ENCODE measurements around the gene RIPOR3. TPM values are rescaled to one million over a fixed set of nuclear protein-coding genes. Genes with fewer than 3 reads are reported as not detected.
"Not testable (repeated sequence)": the region's sequence is repeated elsewhere in the genome, so short reads cannot be mapped to it uniquely, and the experiment has no call there.

RIPOR3 gene
- total RNA-seq, 2 experiments from 2014 or later, result not detected

DNA sequence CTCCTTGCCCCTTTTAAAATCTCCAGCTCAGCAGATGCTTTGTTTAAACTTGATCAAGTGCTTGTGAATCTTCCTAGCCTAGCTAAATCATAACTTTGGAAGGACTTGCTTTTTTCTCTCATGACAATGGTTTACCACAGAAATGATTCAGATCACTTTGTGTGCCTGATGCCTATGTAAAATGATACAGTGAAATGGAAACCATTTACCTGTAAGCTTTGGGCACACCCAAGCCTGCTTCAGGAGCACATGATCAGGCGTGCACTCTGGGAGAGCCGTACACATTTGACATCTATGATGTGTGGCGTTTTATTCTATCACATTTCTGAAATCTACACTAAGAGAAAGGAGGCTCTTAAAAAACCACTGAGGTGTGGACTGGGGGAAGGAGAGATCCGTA, 140.1 kb downstream of the RIPOR3 start:
- no peak overlapping the region for H3K4me3 Mint-ChIP-seq
- H3K27me3 Mint-ChIP-seq (ENCODE audit: low read depth), result no peaks in the 10 kb centered on the region
- POLR2A ChIA-PET, result interaction anchor here (0.6 to 1.3 kb wide), 2 partner anchors 41 to 1750 kb away, joined by 3 to 5 read pairs; partner anchors contain the start of gene PTPN1
- H3K36me3 Mint-ChIP-seq (ENCODE audit: low read depth), result peaks cover 27% of the 10 kb centered on the region
- ATAC-seq (peak; percentile 47), DNase-seq (no peak)
- no peaks in the 10 kb centered on the region for H3K9me3 Mint-ChIP-seq (ENCODE audit: insufficient read depth)
- CTCF ChIA-PET, result interaction anchor here (0.8 to 2.4 kb wide), 10 partner anchors 9 to 73 kb away, joined by 3 to 14 read pairs (median 4); no protein-coding TSS in a partner anchor
- peaks cover 22% of the 10 kb centered on the region for H3K4me1 Mint-ChIP-seq (ENCODE audit: low read depth)
- peak overlapping the region; percentile 23 for H3K27ac Mint-ChIP-seq

DNA sequence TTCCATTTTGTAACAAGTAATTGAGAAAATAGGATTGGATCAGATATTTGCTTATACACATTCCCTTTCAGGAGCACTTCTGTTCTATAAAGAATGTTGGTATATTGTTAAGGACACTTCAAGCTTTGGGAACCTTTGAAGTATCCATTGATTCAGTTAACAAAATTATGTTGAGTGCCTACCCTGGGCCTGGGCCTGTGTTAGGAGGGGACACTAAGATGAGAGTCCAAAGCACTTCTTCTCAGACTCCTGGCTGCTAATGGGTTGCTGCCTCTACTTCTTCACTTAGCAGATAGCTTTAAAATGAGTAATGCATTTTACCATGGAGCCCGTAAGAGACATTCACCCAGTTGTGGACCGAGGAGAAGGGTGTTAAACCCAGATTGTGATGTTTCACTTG, 140.8 kb downstream of the RIPOR3 start:
- Mint-ChIP-seq H3K27me3 (ENCODE audit: low read depth) (no peaks in the 10 kb centered on the region), H3K27ac (no peak overlapping the region), H3K4me3 (no peak overlapping the region), H3K4me1 (ENCODE audit: low read depth) (peaks cover 30% of the 10 kb centered on the region), H3K36me3 (ENCODE audit: low read depth) (peaks cover 22% of the 10 kb centered on the region), H3K9me3 (ENCODE audit: insufficient read depth) (no peaks in the 10 kb centered on the region)
- ChIA-PET POLR2A (interaction anchor here (0.6 to 1.3 kb wide), 2 partner anchors 27 to 40 kb away, joined by 3 to 5 read pairs; partner anchors contain the start of gene PTPN1), CTCF (interaction anchor here (0.8 to 2.4 kb wide), 10 partner anchors 9 to 72 kb away, joined by 3 to 14 read pairs (median 4); no protein-coding TSS in a partner anchor)
- DNase-seq (no peak), ATAC-seq (no peak)

DNA sequence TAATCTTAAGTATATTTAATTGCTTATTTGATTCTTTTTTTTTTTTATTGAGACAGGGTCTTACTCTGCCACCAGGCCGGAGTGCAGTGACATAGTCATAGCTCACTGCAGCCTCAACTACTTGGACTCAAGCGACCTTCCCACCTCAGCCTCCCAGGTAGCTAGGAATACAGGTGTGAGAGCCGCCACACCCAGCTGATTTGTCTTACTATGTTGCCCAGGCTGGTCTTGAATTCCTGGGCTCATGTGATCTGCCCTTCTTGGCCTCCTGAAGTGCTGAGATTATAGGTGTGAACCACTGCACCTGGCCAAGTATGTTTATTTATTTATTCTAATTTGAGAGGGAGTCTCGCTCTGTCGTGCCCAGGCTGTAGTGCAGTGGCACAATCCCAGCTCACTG, 142.9 kb downstream of the RIPOR3 start:
- H3K27ac Mint-ChIP-seq, result no peak overlapping the region
- ChIA-PET CTCF (interaction anchor here (0.7 to 1.9 kb wide), 7 partner anchors 11 to 201 kb away, joined by 3 to 7 read pairs (median 5); no protein-coding TSS in a partner anchor), POLR2A (interaction anchor here (0.5 kb wide), 1 partner anchor 8 kb away, joined by 3 read pairs; no protein-coding TSS in a partner anchor)
- no peak for ATAC-seq
- H3K4me3 Mint-ChIP-seq, result no peak overlapping the region
- DNase-seq, result no peak
- H3K36me3 Mint-ChIP-seq (ENCODE audit: low read depth), result peaks cover 27% of the 10 kb centered on the region
- no peaks in the 10 kb centered on the region for H3K9me3 Mint-ChIP-seq (ENCODE audit: insufficient read depth)
- H3K27me3 Mint-ChIP-seq (ENCODE audit: low read depth), result no peaks in the 10 kb centered on the region
- H3K4me1 Mint-ChIP-seq (ENCODE audit: low read depth), result peaks cover 41% of the 10 kb centered on the region

DNA sequence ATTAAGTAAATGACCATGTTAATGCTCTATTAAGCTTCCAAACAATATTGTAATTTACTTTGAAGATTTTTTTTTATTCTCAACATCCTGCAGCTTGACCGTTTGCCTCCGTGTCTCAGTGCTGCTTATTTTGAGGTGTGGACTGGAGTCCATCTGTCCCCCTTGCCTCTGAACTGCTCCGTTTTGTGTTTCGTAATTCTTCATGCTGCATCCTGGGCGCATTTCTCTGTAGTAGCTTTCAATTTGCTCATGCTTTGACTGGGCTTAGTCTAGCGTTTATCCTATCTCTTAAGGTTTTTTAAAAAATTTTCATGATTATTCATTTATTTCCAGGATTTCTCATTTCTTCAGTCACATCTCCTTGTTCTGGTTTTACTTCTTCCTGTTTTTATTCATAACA, 143.4 kb downstream of the RIPOR3 start:
- H3K4me3 Mint-ChIP-seq, result no peak overlapping the region
- CTCF ChIA-PET, result interaction anchor here (0.7 to 1.9 kb wide), 9 partner anchors 11 to 201 kb away, joined by 3 to 7 read pairs (median 4); no protein-coding TSS in a partner anchor
- H3K9me3 Mint-ChIP-seq (ENCODE audit: insufficient read depth), result no peaks in the 10 kb centered on the region
- ATAC-seq (no peak), DNase-seq (no peak)
- POLR2A ChIA-PET, result interaction anchor here (0.6 kb wide), 1 partner anchor 40 kb away, joined by 3 read pairs; no protein-coding TSS in a partner anchor
- H3K27ac Mint-ChIP-seq, result peak overlapping the region; percentile 18
- no peaks in the 10 kb centered on the region for H3K27me3 Mint-ChIP-seq (ENCODE audit: low read depth)
- peaks cover 43% of the 10 kb centered on the region for H3K4me1 Mint-ChIP-seq (ENCODE audit: low read depth)
- peaks cover 29% of the 10 kb centered on the region for H3K36me3 Mint-ChIP-seq (ENCODE audit: low read depth)

DNA sequence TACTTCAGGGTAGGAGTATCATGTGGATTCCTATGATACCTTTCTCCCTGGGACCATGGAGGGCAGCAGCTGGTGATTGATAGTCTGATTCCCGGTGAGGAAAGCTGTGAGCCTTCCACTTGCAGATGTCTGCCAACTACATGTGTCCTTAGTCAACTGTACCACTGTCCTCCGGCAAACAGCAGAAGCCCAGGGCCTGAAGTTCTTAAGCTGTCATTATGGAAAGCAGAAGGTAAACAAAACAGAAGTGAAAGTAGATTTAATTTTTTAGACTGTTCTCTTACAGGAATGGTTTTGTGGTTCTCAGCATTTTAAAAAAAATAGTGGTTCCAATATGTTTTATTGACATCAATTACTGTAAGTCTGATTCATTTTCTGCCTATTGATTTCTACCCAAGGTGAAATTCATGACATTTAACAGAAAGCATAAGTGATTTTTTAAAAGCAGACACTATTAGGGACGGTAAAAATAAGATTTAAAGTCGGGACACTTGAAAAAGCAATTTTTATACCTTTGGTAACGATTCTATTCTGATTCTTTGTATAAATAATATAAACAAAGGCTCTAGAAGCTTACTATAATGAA, 144.5 kb downstream of the RIPOR3 start:
- peak overlapping the region; percentile 61 for H3K4me3 Mint-ChIP-seq
- DNase-seq, result no peak
- H3K4me1 Mint-ChIP-seq (ENCODE audit: low read depth), result peaks cover 52% of the 10 kb centered on the region
- POLR2A ChIA-PET, result interaction anchor here (0.6 to 0.7 kb wide), 2 partner anchors 19 to 21 kb away, joined by 3 read pairs; no protein-coding TSS in a partner anchor
- H3K36me3 Mint-ChIP-seq (ENCODE audit: low read depth), result peaks cover 32% of the 10 kb centered on the region
- no peaks in the 10 kb centered on the region for H3K9me3 Mint-ChIP-seq (ENCODE audit: insufficient read depth)
- CTCF ChIA-PET, result interaction anchor here (0.7 to 1.9 kb wide), 8 partner anchors 9 to 68 kb away, joined by 3 to 7 read pairs (median 5); no protein-coding TSS in a partner anchor
- H3K27me3 Mint-ChIP-seq (ENCODE audit: low read depth), result no peaks in the 10 kb centered on the region
- H3K27ac Mint-ChIP-seq, result peak overlapping the region; percentile 67
- ATAC-seq, result peak; percentile 64

DNA sequence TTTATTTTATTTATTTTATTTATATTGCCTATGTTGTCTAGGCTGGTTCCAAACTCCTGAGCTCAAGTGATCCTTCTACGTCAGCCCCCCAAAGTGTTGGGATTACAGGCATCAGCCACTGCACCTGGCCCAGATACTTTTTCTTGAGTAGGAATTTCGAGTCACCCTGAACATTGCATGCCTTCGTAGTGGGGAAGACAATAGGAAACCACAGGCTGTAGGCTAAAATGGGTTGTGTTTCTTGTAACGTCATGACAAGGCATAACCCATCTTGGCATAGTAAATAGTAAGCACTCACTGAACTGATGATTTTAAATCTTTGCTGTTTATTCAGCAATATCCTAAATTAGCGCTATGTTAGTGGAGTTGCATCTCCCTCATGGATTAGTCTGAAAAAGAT, 146.2 kb downstream of the RIPOR3 start:
- peak overlapping the region; percentile 50 for H3K27ac Mint-ChIP-seq
- ChIA-PET CTCF (no interaction called here), POLR2A (no interaction called here)
- H3K36me3 Mint-ChIP-seq (ENCODE audit: low read depth), result peaks cover 42% of the 10 kb centered on the region
- H3K4me1 Mint-ChIP-seq (ENCODE audit: low read depth), result peaks cover 68% of the 10 kb centered on the region
- ATAC-seq (no peak), DNase-seq (no peak)
- H3K27me3 Mint-ChIP-seq (ENCODE audit: low read depth), result no peaks in the 10 kb centered on the region
- no peaks in the 10 kb centered on the region for H3K9me3 Mint-ChIP-seq (ENCODE audit: insufficient read depth)
- no peak overlapping the region for H3K4me3 Mint-ChIP-seq

DNA sequence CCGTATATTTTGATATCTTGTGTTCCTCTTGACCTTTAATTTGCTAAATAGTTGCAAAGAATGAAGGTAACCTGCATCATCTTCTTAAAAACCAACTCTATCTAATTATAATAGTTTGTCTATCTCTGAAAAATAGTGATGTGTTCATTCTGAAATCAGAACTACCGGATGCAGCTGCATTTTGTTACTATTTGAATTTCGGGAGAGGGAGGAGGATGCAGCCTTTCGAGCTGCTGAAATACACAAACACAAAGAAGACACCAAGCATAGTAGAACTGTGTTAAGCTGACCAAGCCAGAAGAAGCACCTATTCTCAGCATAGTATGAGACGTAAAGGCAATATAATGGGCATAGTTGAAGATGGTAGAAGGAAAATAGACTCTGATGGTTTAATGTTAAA, 148.0 kb downstream of the RIPOR3 start:
- ATAC-seq (no peak), DNase-seq (no peak)
- POLR2A ChIA-PET, result no interaction called here
- H3K4me3 Mint-ChIP-seq, result no peak overlapping the region
- no peaks in the 10 kb centered on the region for H3K9me3 Mint-ChIP-seq (ENCODE audit: insufficient read depth)
- peaks cover 32% of the 10 kb centered on the region for H3K36me3 Mint-ChIP-seq (ENCODE audit: low read depth)
- H3K27me3 Mint-ChIP-seq (ENCODE audit: low read depth), result no peaks in the 10 kb centered on the region
- CTCF ChIA-PET, result interaction anchor here (1.4 kb wide), 1 partner anchor 20 kb away, joined by 3 read pairs; no protein-coding TSS in a partner anchor
- no peak overlapping the region for H3K27ac Mint-ChIP-seq
- peaks cover 68% of the 10 kb centered on the region for H3K4me1 Mint-ChIP-seq (ENCODE audit: low read depth)

DNA sequence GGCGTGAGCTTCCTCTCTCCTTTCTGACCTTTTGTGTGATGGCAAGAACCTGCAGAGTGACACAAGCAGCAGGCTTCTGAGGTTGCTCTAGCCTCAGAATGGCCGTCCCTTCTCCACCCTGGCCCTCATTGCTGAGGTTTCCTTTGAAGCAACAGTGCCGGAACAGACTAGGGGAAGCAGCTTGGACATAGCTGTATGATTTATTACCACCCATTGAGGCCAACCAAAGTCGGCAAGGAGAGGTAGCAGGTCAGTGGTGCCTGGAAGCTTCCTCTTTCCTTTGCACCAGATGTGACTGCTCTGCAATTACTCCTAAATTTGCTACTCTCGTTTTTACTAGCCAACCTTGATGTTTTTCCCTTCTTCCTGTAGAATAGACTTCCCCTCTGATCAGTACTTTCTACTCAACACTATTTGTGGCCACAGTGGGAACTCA, 149.7 kb downstream of the RIPOR3 start:
- peaks cover 66% of the 10 kb centered on the region for H3K4me1 Mint-ChIP-seq (ENCODE audit: low read depth)
- ChIA-PET CTCF (interaction anchor here (0.9 to 1.4 kb wide), 4 partner anchors 9 to 19 kb away, joined by 3 to 4 read pairs (median 3); no protein-coding TSS in a partner anchor), POLR2A (no interaction called here)
- H3K36me3 Mint-ChIP-seq (ENCODE audit: low read depth), result peaks cover 30% of the 10 kb centered on the region
- H3K4me3 Mint-ChIP-seq, result no peak overlapping the region
- H3K27me3 Mint-ChIP-seq (ENCODE audit: low read depth), result no peaks in the 10 kb centered on the region
- H3K27ac Mint-ChIP-seq, result peak overlapping the region; percentile 19
- ATAC-seq (no peak), DNase-seq (no peak)
- H3K9me3 Mint-ChIP-seq (ENCODE audit: insufficient read depth), result no peaks in the 10 kb centered on the region

DNA sequence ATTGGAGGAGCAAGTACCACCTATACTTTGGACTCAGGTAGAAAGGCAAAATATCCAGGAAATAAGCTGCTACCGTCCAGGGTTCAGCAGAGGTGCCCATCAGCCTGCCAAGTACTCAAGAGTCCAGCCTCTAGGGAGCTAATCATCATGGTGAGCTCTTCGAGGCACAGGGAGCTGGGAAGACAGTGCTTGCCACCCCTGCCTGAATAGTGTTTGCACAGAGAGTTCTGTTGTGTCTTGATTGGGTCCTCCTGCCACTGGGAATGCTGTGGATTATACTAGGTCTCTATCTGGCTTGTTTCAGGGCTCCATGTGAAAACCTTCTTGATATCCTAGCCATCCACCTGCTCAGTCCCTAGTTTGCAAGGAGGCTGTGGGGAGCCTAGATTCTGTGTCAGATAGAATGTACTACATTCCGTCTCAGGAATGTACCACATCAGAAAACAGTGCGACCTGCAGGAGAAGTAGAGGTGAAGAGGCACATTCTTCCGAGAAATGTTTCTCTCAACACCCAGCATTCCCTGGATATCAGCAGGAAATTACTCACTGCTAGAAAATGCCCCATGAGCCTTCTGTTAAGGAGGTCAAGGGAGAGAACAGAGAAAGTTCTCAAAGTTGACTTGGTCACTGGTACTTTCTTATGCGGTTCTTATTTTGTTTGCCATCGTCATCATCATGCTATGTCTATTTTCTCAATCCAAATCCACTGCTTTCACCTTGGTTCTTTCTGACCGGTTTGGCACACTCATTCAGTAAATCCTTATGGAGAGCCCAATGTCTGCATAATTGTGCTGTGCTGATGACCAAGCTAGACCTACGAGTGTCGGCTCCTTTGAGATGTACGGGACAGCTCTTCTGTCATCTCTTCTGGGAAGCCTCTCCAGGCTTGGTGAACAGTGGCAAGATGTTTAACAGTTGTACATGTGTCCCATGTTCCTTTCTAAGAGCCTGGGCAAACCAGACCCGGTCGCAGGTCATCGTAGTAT, 150.4 kb downstream of the RIPOR3 start:
- ATAC-seq (no peak), DNase-seq (no peak)
- peaks cover 30% of the 10 kb centered on the region for H3K36me3 Mint-ChIP-seq (ENCODE audit: low read depth)
- no peaks in the 10 kb centered on the region for H3K9me3 Mint-ChIP-seq (ENCODE audit: insufficient read depth)
- CTCF ChIA-PET, result interaction anchor here (0.9 to 1.4 kb wide), 4 partner anchors 10 to 20 kb away, joined by 3 to 4 read pairs (median 3); no protein-coding TSS in a partner anchor
- POLR2A ChIA-PET, result interaction anchor here (0.7 kb wide), 1 partner anchor 8 kb away, joined by 3 read pairs; no protein-coding TSS in a partner anchor
- H3K4me1 Mint-ChIP-seq (ENCODE audit: low read depth), result peaks cover 59% of the 10 kb centered on the region
- no peaks in the 10 kb centered on the region for H3K27me3 Mint-ChIP-seq (ENCODE audit: low read depth)
- no peak overlapping the region for H3K27ac Mint-ChIP-seq
- no peak overlapping the region for H3K4me3 Mint-ChIP-seq

DNA sequence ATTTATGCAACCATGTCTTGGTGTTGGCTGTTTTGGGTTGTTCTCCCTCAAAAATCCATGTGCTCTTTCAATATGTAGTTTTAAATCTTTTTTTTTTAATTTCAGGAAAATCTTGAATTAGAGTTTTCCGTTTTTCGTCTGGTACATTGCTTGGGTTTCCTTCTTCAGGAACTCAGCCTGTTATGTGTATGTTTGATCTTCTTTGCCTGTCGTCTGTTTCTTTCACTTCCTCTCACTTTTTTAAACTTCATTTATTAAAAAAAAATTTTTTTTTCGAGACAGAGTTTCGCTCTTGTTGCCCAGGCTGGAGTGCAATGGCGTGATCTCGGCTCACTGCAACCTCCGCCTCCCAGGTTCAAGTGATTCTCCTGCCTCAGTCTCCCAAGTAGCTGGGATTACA, 151.5 kb downstream of the RIPOR3 start:
- CTCF ChIA-PET, result interaction anchor here (1.1 to 1.2 kb wide), 3 partner anchors 22 to 61 kb away, joined by 3 to 4 read pairs (median 3); no protein-coding TSS in a partner anchor
- H3K9me3 Mint-ChIP-seq (ENCODE audit: insufficient read depth); H3K27me3 Mint-ChIP-seq (ENCODE audit: low read depth); H3K4me3 Mint-ChIP-seq; DNase-seq; H3K27ac Mint-ChIP-seq; ATAC-seq: not testable (repeated sequence)
- H3K36me3 Mint-ChIP-seq (ENCODE audit: low read depth), result peaks cover 31% of the 10 kb centered on the region
- POLR2A ChIA-PET, result interaction anchor here (0.7 kb wide), 1 partner anchor 9 kb away, joined by 3 read pairs; no protein-coding TSS in a partner anchor
- peaks cover 52% of the 10 kb centered on the region for H3K4me1 Mint-ChIP-seq (ENCODE audit: low read depth)

DNA sequence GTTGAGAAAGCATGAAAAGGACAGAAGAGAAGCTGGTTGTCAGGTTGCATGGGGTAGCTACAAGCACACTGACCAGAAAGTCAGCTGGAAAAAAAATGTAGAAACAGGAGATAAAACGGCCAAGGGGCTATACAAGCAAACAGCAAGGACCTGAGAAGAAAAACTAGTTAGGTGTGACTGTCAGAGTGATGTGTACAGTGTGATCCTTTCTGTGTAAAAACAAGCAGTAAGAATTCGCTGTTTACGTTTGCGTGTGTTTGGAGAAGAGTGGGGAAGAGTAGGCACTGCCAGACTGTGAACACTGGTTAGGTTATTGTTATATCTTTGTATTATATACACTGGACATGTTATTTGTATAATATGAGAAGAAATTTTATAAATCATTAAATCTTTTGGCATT, 153.1 kb downstream of the RIPOR3 start:
- ChIA-PET POLR2A (interaction anchor here (0.8 kb wide), 1 partner anchor 9 kb away, joined by 4 read pairs; no protein-coding TSS in a partner anchor), CTCF (interaction anchor here (1.0 to 1.4 kb wide), 3 partner anchors 8 to 36 kb away, joined by 3 to 6 read pairs (median 5); no protein-coding TSS in a partner anchor)
- H3K36me3 Mint-ChIP-seq (ENCODE audit: low read depth), result peaks cover 31% of the 10 kb centered on the region
- DNase-seq, result no peak
- ATAC-seq, result no peak
- no peaks in the 10 kb centered on the region for H3K27me3 Mint-ChIP-seq (ENCODE audit: low read depth)
- H3K4me3 Mint-ChIP-seq, result no peak overlapping the region
- no peaks in the 10 kb centered on the region for H3K9me3 Mint-ChIP-seq (ENCODE audit: insufficient read depth)
- H3K4me1 Mint-ChIP-seq (ENCODE audit: low read depth), result peaks cover 49% of the 10 kb centered on the region
- H3K27ac Mint-ChIP-seq, result no peak overlapping the region

Data from activated CD8-positive, alpha-beta T cell treated with anti-CD3 and anti-CD28 coated beads, Interleukin-2, amount 10 ng/mL, durations not matched to agents 7 days and 5 days (primary cell).